HG03575 (cell line): ENCODE results near the gene TNFRSF9.

Experiments used
- ATAC-seq: cut with Tn5 transposase; IDR thresholded peaks from one replicate; pipeline ENCODE4 v1.9.1; 2021; ENCODE audit not compliant: unreplicated experiment, insufficient number of reproducible peaks, low FRiP score; ENCODE audit errors: extremely low read depth

Gene TNFRSF9

GRCh38 chr1:7886405-7886745 lies 54.3 kb downstream of the TNFRSF9 start:
- ATAC-seq: no peak

GRCh38 chr1:7885513-7886404 lies 54.9 kb downstream of the TNFRSF9 start:
- no peak for ATAC-seq

- no peak for ATAC-seq
Observed at GRCh38 chr1:7884757-7885156, 55.9 kb downstream of the TNFRSF9 start.

DNA sequence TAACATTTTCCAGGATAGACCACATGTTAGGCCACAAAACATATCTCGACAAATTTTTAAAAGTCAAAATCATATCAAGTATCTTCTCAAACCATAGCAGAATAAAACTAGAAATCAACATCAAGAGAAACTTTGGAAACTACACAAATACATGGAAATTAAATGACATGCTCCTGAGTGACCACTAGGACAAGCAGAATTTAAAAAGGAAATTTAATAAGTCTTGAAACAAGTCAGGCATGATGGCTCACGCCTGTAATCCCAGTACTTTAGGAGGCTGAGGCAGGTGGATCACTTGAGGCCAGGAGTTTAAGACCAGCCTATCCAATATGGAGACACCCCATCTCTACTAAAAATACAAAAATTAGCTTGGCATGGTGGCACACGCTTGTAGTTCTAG lies 61.4 kb downstream of the TNFRSF9 start:
- no peak for ATAC-seq

DNA sequence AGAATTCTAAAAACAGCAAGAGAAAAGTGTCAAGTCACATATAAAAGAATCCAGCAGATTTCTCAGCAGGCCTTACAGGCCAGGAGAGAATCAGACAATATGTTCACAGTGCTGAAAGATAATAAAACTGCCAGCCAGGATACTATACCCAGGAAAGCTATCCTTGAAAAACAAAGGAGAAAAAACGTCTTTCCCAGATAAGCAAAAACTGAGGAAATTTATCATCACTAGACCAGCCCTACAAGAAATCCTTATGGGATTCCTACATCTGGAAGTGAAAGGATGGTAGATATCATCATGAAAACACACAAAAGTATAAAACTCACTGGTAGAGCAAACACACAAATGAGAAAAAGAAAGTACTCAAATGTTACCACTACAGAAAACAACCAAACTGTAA lies 62.6 kb downstream of the TNFRSF9 start:
- no peak for ATAC-seq

DNA sequence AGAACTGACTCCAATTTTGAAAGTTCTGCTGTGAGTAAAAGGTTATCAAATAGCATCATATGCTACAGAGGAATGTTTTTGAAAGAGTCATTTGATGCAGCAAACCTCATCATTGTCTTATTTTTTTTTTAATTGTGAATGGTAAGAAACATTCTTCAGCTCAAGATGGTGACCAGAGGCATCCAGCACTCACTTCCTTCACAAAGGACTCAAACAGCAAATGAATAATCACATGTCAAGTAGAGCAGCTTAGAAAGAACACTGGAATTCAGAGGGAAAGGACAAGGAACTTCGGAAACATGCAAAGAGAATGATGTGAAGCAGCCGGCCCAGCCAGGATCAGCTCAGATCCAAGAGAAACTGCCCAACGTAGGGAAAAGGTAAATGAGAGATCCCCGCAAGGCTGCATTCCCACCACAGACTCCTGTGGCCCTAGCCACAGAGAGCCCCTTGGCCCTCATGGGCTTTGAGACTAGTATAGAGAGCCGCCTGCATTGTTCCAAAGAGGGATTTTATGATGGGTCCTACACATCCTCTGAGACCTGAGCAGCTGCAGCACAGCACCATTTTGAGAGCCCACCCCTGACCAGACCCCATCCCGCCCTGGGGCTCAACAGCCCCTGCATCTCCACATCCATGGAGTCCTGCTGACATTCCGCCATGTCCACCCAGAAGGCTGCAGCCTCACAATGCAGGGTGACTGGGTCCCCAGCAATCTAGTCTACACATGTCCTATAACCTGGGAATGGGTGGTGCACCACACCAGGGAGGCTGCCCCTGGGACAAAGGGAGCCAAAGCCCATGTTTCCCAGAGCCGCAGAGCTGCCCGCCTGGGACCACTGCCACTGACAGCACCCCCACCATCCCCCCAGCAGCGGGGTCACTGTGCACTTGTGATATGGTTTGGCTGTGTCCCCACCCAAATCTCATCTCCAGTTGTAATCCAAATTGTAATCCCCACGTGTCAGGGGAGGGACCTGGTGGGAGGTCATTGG lies 66.5 kb downstream of the TNFRSF9 start:
- ATAC-seq: no peak

DNA sequence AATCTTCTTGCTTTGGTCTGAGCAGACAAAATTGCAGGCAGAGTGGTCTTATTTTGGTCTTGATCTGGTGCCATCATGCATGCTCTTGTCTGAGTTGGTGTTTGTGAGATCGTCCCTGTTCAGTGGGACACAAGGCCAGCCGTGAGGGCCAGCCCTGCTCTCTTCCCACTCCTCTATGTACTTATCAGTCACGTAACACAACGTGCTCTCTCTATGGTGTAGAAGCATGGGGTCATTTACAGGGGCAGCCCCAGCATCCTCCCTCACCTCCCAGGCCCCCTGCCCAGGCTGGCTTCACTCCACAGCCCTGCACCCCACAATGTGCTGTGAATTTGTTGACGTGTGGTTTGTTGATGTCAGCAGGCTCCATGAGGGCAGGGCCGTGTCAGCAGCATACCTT lies 69.5 kb downstream of the TNFRSF9 start:
- ATAC-seq: no peak

GRCh38 chr1:7869136-7869920 lies 71.3 kb downstream of the TNFRSF9 start:
- no peak for ATAC-seq

- no peak for ATAC-seq
Observed at GRCh38 chr1:7868070-7868780, 72.4 kb downstream of the TNFRSF9 start.

DNA sequence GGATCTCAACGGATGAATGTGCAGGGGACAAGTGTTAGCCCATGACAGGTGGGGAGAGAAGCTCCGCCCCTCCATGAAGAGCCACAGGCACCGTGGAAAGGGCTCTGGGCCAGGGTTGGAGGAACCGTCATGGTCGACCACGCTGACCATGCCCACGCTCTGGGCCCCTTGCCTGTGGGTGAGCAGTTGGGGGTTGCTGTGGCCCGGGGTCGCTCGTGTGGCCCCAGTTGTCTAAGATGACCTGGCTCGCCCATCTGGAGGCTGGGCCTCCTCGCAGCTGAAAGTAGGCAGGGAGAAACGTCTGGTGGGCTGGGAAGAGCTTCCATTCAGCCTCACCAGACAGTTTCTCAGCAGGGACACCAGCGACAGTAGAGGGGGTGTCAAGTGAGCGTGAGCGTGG lies 74.7 kb downstream of the TNFRSF9 start:
- ATAC-seq: no peak
